Measurements from ENCODE around the gene ZMYM2.

The ZMYM2 gene

GRCh38 chr13:19998960-19999359 lies 40.4 kb downstream of the ZMYM2 start:
- Mint-ChIP-seq H3K4me3 (no peak overlapping the region), H3K27ac (ENCODE audit: low read depth) (peak overlapping the region; percentile 67), H3K9me3 (no peaks in the 10 kb centered on the region), H3K4me1 (peaks cover 49% of the 10 kb centered on the region), H3K36me3 (ENCODE audit: insufficient read depth) (peaks cover 39% of the 10 kb centered on the region), H3K27me3 (no peaks in the 10 kb centered on the region)
- DNase-seq (ENCODE audit: low spot score in 2 of 2) (no peak), ATAC-seq (replicated peaks; ENCODE audit: extremely low read depth, poor library complexity, severe bottlenecking) (no peak)

- Mint-ChIP-seq H3K27me3 (no peaks in the 10 kb centered on the region), H3K36me3 (ENCODE audit: insufficient read depth) (peaks cover 37% of the 10 kb centered on the region), H3K4me1 (peaks cover 49% of the 10 kb centered on the region), H3K9me3 (no peaks in the 10 kb centered on the region), H3K27ac (ENCODE audit: low read depth) (peak overlapping the region; percentile 6), H3K4me3 (no peak overlapping the region)
- no peak for DNase-seq (ENCODE audit: low spot score in 2 of 2)
- ATAC-seq (replicated peaks; ENCODE audit: extremely low read depth, poor library complexity, severe bottlenecking), result no peak
Observed at GRCh38 chr13:20000062-20000552, 41.6 kb downstream of the ZMYM2 start.

- H3K9me3 Mint-ChIP-seq, result no peaks in the 10 kb centered on the region
- DNase-seq (ENCODE audit: low spot score in 2 of 2) (no peak), ATAC-seq (replicated peaks; ENCODE audit: extremely low read depth, poor library complexity, severe bottlenecking) (no peak)
- peaks cover 40% of the 10 kb centered on the region for H3K36me3 Mint-ChIP-seq (ENCODE audit: insufficient read depth)
- no peak overlapping the region for H3K4me3 Mint-ChIP-seq
- H3K27me3 Mint-ChIP-seq, result no peaks in the 10 kb centered on the region
- H3K27ac Mint-ChIP-seq (ENCODE audit: low read depth), result peak overlapping the region; percentile 41
- H3K4me1 Mint-ChIP-seq, result peaks cover 41% of the 10 kb centered on the region
Observed at GRCh38 chr13:20001366-20002190, 43.1 kb downstream of the ZMYM2 start.

- ATAC-seq (replicated peaks; ENCODE audit: extremely low read depth, poor library complexity, severe bottlenecking) (no peak), DNase-seq (ENCODE audit: low spot score in 2 of 2) (no peak)
- H3K9me3 Mint-ChIP-seq, result no peaks in the 10 kb centered on the region
- peaks cover 42% of the 10 kb centered on the region for H3K36me3 Mint-ChIP-seq (ENCODE audit: insufficient read depth)
- H3K27ac Mint-ChIP-seq (ENCODE audit: low read depth), result no peak overlapping the region
- H3K4me1 Mint-ChIP-seq, result peaks cover 29% of the 10 kb centered on the region
- no peak overlapping the region for H3K4me3 Mint-ChIP-seq
- H3K27me3 Mint-ChIP-seq, result no peaks in the 10 kb centered on the region
Observed at GRCh38 chr13:20002787-20003186, 44.3 kb downstream of the ZMYM2 start.

GRCh38 chr13:20006206-20006605 lies 47.7 kb downstream of the ZMYM2 start:
- Mint-ChIP-seq H3K4me1 (peaks cover 5% of the 10 kb centered on the region), H3K27me3 (no peaks in the 10 kb centered on the region), H3K9me3 (no peaks in the 10 kb centered on the region), H3K27ac (ENCODE audit: low read depth) (no peak overlapping the region), H3K4me3 (no peak overlapping the region), H3K36me3 (ENCODE audit: insufficient read depth) (peaks cover 45% of the 10 kb centered on the region)
- ATAC-seq (replicated peaks; ENCODE audit: extremely low read depth, poor library complexity, severe bottlenecking), result no peak
- no peak for DNase-seq (ENCODE audit: low spot score in 2 of 2)

GRCh38 chr13:20015763-20016162 lies 57.2 kb downstream of the ZMYM2 start:
- Mint-ChIP-seq H3K9me3 (peaks cover 21% of the 10 kb centered on the region), H3K27ac (ENCODE audit: low read depth) (no peak overlapping the region), H3K4me1 (peaks cover 51% of the 10 kb centered on the region), H3K36me3 (ENCODE audit: insufficient read depth) (peaks cover 35% of the 10 kb centered on the region), H3K27me3 (no peaks in the 10 kb centered on the region), H3K4me3 (no peak overlapping the region)
- ATAC-seq (replicated peaks; ENCODE audit: extremely low read depth, poor library complexity, severe bottlenecking) (no peak), DNase-seq (ENCODE audit: low spot score in 2 of 2) (no peak)

- Mint-ChIP-seq H3K4me1 (peaks cover 60% of the 10 kb centered on the region), H3K27me3 (no peaks in the 10 kb centered on the region), H3K9me3 (peaks cover 21% of the 10 kb centered on the region), H3K27ac (ENCODE audit: low read depth) (no peak overlapping the region), H3K4me3 (peak overlapping the region; percentile 5), H3K36me3 (ENCODE audit: insufficient read depth) (peaks cover 40% of the 10 kb centered on the region)
- DNase-seq (ENCODE audit: low spot score in 2 of 2) (no peak), ATAC-seq (replicated peaks; ENCODE audit: extremely low read depth, poor library complexity, severe bottlenecking) (no peak)
Observed at GRCh38 chr13:20016649-20017364, 58.3 kb downstream of the ZMYM2 start.

GRCh38 chr13:20017365-20017711 lies 58.8 kb downstream of the ZMYM2 start:
- Mint-ChIP-seq H3K36me3 (ENCODE audit: insufficient read depth) (peaks cover 45% of the 10 kb centered on the region), H3K27me3 (no peaks in the 10 kb centered on the region), H3K27ac (ENCODE audit: low read depth) (peak overlapping the region; percentile 89), H3K4me1 (peaks cover 64% of the 10 kb centered on the region), H3K9me3 (peaks cover 21% of the 10 kb centered on the region), H3K4me3 (no peak overlapping the region)
- ATAC-seq (replicated peaks; ENCODE audit: extremely low read depth, poor library complexity, severe bottlenecking) (no peak), DNase-seq (ENCODE audit: low spot score in 2 of 2) (no peak)

- Mint-ChIP-seq H3K4me1 (peaks cover 47% of the 10 kb centered on the region), H3K4me3 (no peak overlapping the region), H3K27ac (ENCODE audit: low read depth) (peak overlapping the region; percentile 3), H3K36me3 (ENCODE audit: insufficient read depth) (peaks cover 47% of the 10 kb centered on the region), H3K27me3 (no peaks in the 10 kb centered on the region), H3K9me3 (peaks cover 21% of the 10 kb centered on the region)
- no peak for DNase-seq (ENCODE audit: low spot score in 2 of 2)
- ATAC-seq (replicated peaks; ENCODE audit: extremely low read depth, poor library complexity, severe bottlenecking), result no peak
Observed at GRCh38 chr13:20019043-20019442, 60.5 kb downstream of the ZMYM2 start.

GRCh38 chr13:20024702-20025101 lies 66.2 kb downstream of the ZMYM2 start:
- H3K27ac Mint-ChIP-seq (ENCODE audit: low read depth), result no peak overlapping the region
- ATAC-seq (replicated peaks; ENCODE audit: extremely low read depth, poor library complexity, severe bottlenecking) (no peak), DNase-seq (ENCODE audit: low spot score in 2 of 2) (no peak)
- H3K4me1 Mint-ChIP-seq, result peaks cover 25% of the 10 kb centered on the region
- H3K4me3 Mint-ChIP-seq, result no peak overlapping the region
- peaks cover 42% of the 10 kb centered on the region for H3K36me3 Mint-ChIP-seq (ENCODE audit: insufficient read depth)
- no peaks in the 10 kb centered on the region for H3K27me3 Mint-ChIP-seq
- no peaks in the 10 kb centered on the region for H3K9me3 Mint-ChIP-seq

GRCh38 chr13:20028953-20029352 lies 70.4 kb downstream of the ZMYM2 start:
- no peaks in the 10 kb centered on the region for H3K27me3 Mint-ChIP-seq
- DNase-seq (ENCODE audit: low spot score in 2 of 2), result no peak
- H3K4me1 Mint-ChIP-seq, result peaks cover 12% of the 10 kb centered on the region
- ATAC-seq (replicated peaks; ENCODE audit: extremely low read depth, poor library complexity, severe bottlenecking), result no peak
- H3K27ac Mint-ChIP-seq (ENCODE audit: low read depth), result no peak overlapping the region
- peaks cover 42% of the 10 kb centered on the region for H3K36me3 Mint-ChIP-seq (ENCODE audit: insufficient read depth)
- no peaks in the 10 kb centered on the region for H3K9me3 Mint-ChIP-seq
- no peak overlapping the region for H3K4me3 Mint-ChIP-seq

- Mint-ChIP-seq H3K27me3 (no peaks in the 10 kb centered on the region), H3K27ac (ENCODE audit: low read depth) (no peak overlapping the region), H3K4me3 (no peak overlapping the region), H3K36me3 (ENCODE audit: insufficient read depth) (peaks cover 57% of the 10 kb centered on the region), H3K4me1 (peaks cover 10% of the 10 kb centered on the region), H3K9me3 (no peaks in the 10 kb centered on the region)
- ATAC-seq (replicated peaks; ENCODE audit: extremely low read depth, poor library complexity, severe bottlenecking), result no peak
- DNase-seq (ENCODE audit: low spot score in 2 of 2), result no peak
Observed at GRCh38 chr13:20033486-20033885, 75.0 kb downstream of the ZMYM2 start.

GRCh38 chr13:20035130-20035529 lies 76.6 kb downstream of the ZMYM2 start:
- Mint-ChIP-seq H3K27ac (ENCODE audit: low read depth) (no peak overlapping the region), H3K4me1 (peaks cover 27% of the 10 kb centered on the region), H3K27me3 (no peaks in the 10 kb centered on the region), H3K36me3 (ENCODE audit: insufficient read depth) (peaks cover 68% of the 10 kb centered on the region), H3K4me3 (no peak overlapping the region), H3K9me3 (no peaks in the 10 kb centered on the region)
- no peak for ATAC-seq (replicated peaks; ENCODE audit: extremely low read depth, poor library complexity, severe bottlenecking)
- no peak for DNase-seq (ENCODE audit: low spot score in 2 of 2)

All from central memory CD8-positive, alpha-beta T cell (primary cell).